Activated naive CD4-positive, alpha-beta T cell treated with anti-CD3 and anti-CD28 coated beads for 36 hours (primary cell): ENCODE measurements around the gene SV2C. TPM values are rescaled to one million over a fixed set of nuclear protein-coding genes. Genes with fewer than 3 reads are reported as not detected.
A peak's percentile ranks its signal among the peaks of the same experiment; 100 is the strongest.

Source experiments
- CTCF ChIA-PET: fragments of 350-600 bp; sonication (Branson Sonifier 250); formaldehyde crosslinking; loops from one replicate; lab custom pipeline; 2021; ENCODE audit warnings: antibody characterized with exemption; lab: Charles Lee
- DNase-seq: peaks from one replicate; pipeline ENCODE4 v3.0.0-alpha.2; 2020
- H3K27ac Mint-ChIP-seq: one replicate; pipeline ENCODE4 v1.8.0; 2021; ENCODE audit warnings: mild to moderate bottlenecking, mixed read lengths
- H3K27me3 Mint-ChIP-seq: one replicate; pipeline ENCODE4 v1.8.0; 2021; ENCODE audit warnings: low read depth, mixed read lengths
- H3K36me3 Mint-ChIP-seq: one replicate; pipeline ENCODE4 v1.8.0; 2021; ENCODE audit warnings: low read depth, mixed read lengths
- H3K4me1 Mint-ChIP-seq: one replicate; pipeline ENCODE4 v1.8.0; 2021; ENCODE audit warnings: low read depth, mixed read lengths
- H3K4me3 Mint-ChIP-seq: one replicate; pipeline ENCODE4 v1.8.0; 2021; ENCODE audit warnings: mild to moderate bottlenecking, moderate library complexity, mixed read lengths
- H3K9me3 Mint-ChIP-seq: one replicate; pipeline ENCODE4 v1.8.0; 2021; ENCODE audit warnings: mixed read lengths
- intact Hi-C: fragments of 100-400 bp; cut with micrococcal nuclease; formaldehyde crosslinking; loops from one replicate; pipeline ENCODE4 v1.15.1; 2023
- total RNA-seq, 2 experiments: library from RNA; stranded (reverse); gene quantifications; one replicate each; pipeline ENCODE4 v1.2.3, GENCODE V29; 2021

The SV2C gene
- total RNA-seq, 2 experiments from 2014 or later, result not detected

GRCh38 chr5:76111477-76112174 is 28.4 kb downstream of the SV2C start:
- H3K27ac Mint-ChIP-seq, result no peak overlapping the region
- H3K9me3 Mint-ChIP-seq, result no peaks in the 10 kb centered on the region
- H3K27me3 Mint-ChIP-seq, result peaks cover 24% of the 10 kb centered on the region
- no peaks in the 10 kb centered on the region for H3K4me1 Mint-ChIP-seq
- H3K36me3 Mint-ChIP-seq, result no peaks in the 10 kb centered on the region
- CTCF ChIA-PET, result interaction anchor here (1.1 kb wide), 1 partner anchor 9 kb away, joined by 3 read pairs; no protein-coding TSS in a partner anchor
- DNase-seq, result no peak
- intact Hi-C loops, result no loop called here
- no peak overlapping the region for H3K4me3 Mint-ChIP-seq

- CTCF ChIA-PET, result interaction anchor here (1.1 kb wide), 1 partner anchor 10 kb away, joined by 3 read pairs; no protein-coding TSS in a partner anchor
- no peaks in the 10 kb centered on the region for H3K9me3 Mint-ChIP-seq
- no peak overlapping the region for H3K4me3 Mint-ChIP-seq
- no peak overlapping the region for H3K27ac Mint-ChIP-seq
- intact Hi-C loops, result no loop called here
- H3K27me3 Mint-ChIP-seq, result peaks cover 27% of the 10 kb centered on the region
- H3K36me3 Mint-ChIP-seq, result no peaks in the 10 kb centered on the region
- H3K4me1 Mint-ChIP-seq, result no peaks in the 10 kb centered on the region
- no peak for DNase-seq
These were observed 29.9 kb downstream of the SV2C start for GRCh38 chr5:76113103-76113502.

GRCh38 chr5:76114179-76114851 is 31.1 kb downstream of the SV2C start:
- intact Hi-C loops, result no loop called here
- H3K4me3 Mint-ChIP-seq, result no peak overlapping the region
- DNase-seq, result no peak
- no peak overlapping the region for H3K27ac Mint-ChIP-seq
- peaks cover 25% of the 10 kb centered on the region for H3K27me3 Mint-ChIP-seq
- H3K4me1 Mint-ChIP-seq, result no peaks in the 10 kb centered on the region
- no peaks in the 10 kb centered on the region for H3K9me3 Mint-ChIP-seq
- CTCF ChIA-PET, result no interaction called here
- no peaks in the 10 kb centered on the region for H3K36me3 Mint-ChIP-seq

- CTCF ChIA-PET, result no interaction called here
- intact Hi-C loops, result no loop called here
- DNase-seq, result no peak
- Mint-ChIP-seq H3K4me1 (no peaks in the 10 kb centered on the region), H3K27ac (no peak overlapping the region), H3K27me3 (peaks cover 7% of the 10 kb centered on the region), H3K9me3 (no peaks in the 10 kb centered on the region), H3K4me3 (no peak overlapping the region), H3K36me3 (peaks cover 1% of the 10 kb centered on the region)
These were observed 42.2 kb downstream of the SV2C start for GRCh38 chr5:76125346-76125745.

GRCh38 chr5:76125888-76126287 is 42.7 kb downstream of the SV2C start:
- Mint-ChIP-seq H3K27ac (no peak overlapping the region), H3K27me3 (peaks cover 7% of the 10 kb centered on the region), H3K36me3 (peaks cover 1% of the 10 kb centered on the region), H3K9me3 (no peaks in the 10 kb centered on the region), H3K4me3 (no peak overlapping the region), H3K4me1 (no peaks in the 10 kb centered on the region)
- DNase-seq, result no peak
- intact Hi-C loops, result no loop called here
- CTCF ChIA-PET, result no interaction called here

GRCh38 chr5:76134003-76134402 is 50.8 kb downstream of the SV2C start:
- CTCF ChIA-PET, result no interaction called here
- no peak for DNase-seq
- Mint-ChIP-seq H3K36me3 (no peaks in the 10 kb centered on the region), H3K4me3 (no peak overlapping the region), H3K9me3 (no peaks in the 10 kb centered on the region), H3K27ac (no peak overlapping the region), H3K27me3 (peaks cover 4% of the 10 kb centered on the region), H3K4me1 (no peaks in the 10 kb centered on the region)
- intact Hi-C loops, result no loop called here

GRCh38 chr5:76134646-76135045 is 51.5 kb downstream of the SV2C start:
- H3K9me3 Mint-ChIP-seq, result no peaks in the 10 kb centered on the region
- no peak overlapping the region for H3K4me3 Mint-ChIP-seq
- DNase-seq, result no peak
- CTCF ChIA-PET, result no interaction called here
- H3K4me1 Mint-ChIP-seq, result no peaks in the 10 kb centered on the region
- no peaks in the 10 kb centered on the region for H3K36me3 Mint-ChIP-seq
- intact Hi-C loops, result no loop called here
- H3K27ac Mint-ChIP-seq, result no peak overlapping the region
- H3K27me3 Mint-ChIP-seq, result peaks cover 4% of the 10 kb centered on the region

- Mint-ChIP-seq H3K27me3 (peaks cover 4% of the 10 kb centered on the region), H3K9me3 (no peaks in the 10 kb centered on the region), H3K27ac (no peak overlapping the region), H3K4me1 (no peaks in the 10 kb centered on the region), H3K4me3 (no peak overlapping the region), H3K36me3 (no peaks in the 10 kb centered on the region)
- intact Hi-C loops, result no loop called here
- CTCF ChIA-PET, result no interaction called here
- no peak for DNase-seq
These were observed 54.8 kb downstream of the SV2C start for GRCh38 chr5:76137887-76138542.

- no peaks in the 10 kb centered on the region for H3K4me1 Mint-ChIP-seq
- H3K4me3 Mint-ChIP-seq, result no peak overlapping the region
- no peak for DNase-seq
- H3K27ac Mint-ChIP-seq, result no peak overlapping the region
- H3K36me3 Mint-ChIP-seq, result no peaks in the 10 kb centered on the region
- H3K27me3 Mint-ChIP-seq, result no peaks in the 10 kb centered on the region
- no peaks in the 10 kb centered on the region for H3K9me3 Mint-ChIP-seq
- intact Hi-C loops, result no loop called here
- CTCF ChIA-PET, result interaction anchor here (4.1 kb wide), 1 partner anchor 31 kb away, joined by 24 read pairs; no protein-coding TSS in a partner anchor
These were observed 60.7 kb downstream of the SV2C start for GRCh38 chr5:76143884-76144283.

GRCh38 chr5:76144513-76145274 is 61.5 kb downstream of the SV2C start:
- DNase-seq, result no peak
- no peaks in the 10 kb centered on the region for H3K9me3 Mint-ChIP-seq
- H3K27me3 Mint-ChIP-seq, result no peaks in the 10 kb centered on the region
- CTCF ChIA-PET, result interaction anchor here (1.1 to 4.1 kb wide), 3 partner anchors 30 to 110 kb away, joined by 3 to 24 read pairs (median 3); no protein-coding TSS in a partner anchor
- no peaks in the 10 kb centered on the region for H3K4me1 Mint-ChIP-seq
- H3K27ac Mint-ChIP-seq, result no peak overlapping the region
- intact Hi-C loops, result no loop called here
- no peaks in the 10 kb centered on the region for H3K36me3 Mint-ChIP-seq
- H3K4me3 Mint-ChIP-seq, result no peak overlapping the region

GRCh38 chr5:76145945-76146344 is 62.8 kb downstream of the SV2C start:
- intact Hi-C loops, result loop anchor here (1.0 kb wide), 1 partner anchor 110 kb away; no protein-coding TSS in a partner anchor
- Mint-ChIP-seq H3K27ac (no peak overlapping the region), H3K9me3 (no peaks in the 10 kb centered on the region), H3K4me1 (no peaks in the 10 kb centered on the region), H3K27me3 (no peaks in the 10 kb centered on the region), H3K36me3 (no peaks in the 10 kb centered on the region), H3K4me3 (no peak overlapping the region)
- DNase-seq, result peak; percentile 22
- CTCF ChIA-PET, result interaction anchor here (0.7 to 4.1 kb wide), 4 partner anchors 15 to 109 kb away, joined by 3 to 24 read pairs (median 4); no protein-coding TSS in a partner anchor

GRCh38 chr5:76149636-76150035 is 66.5 kb downstream of the SV2C start:
- intact Hi-C loops, result no loop called here
- no peaks in the 10 kb centered on the region for H3K4me1 Mint-ChIP-seq
- H3K9me3 Mint-ChIP-seq, result no peaks in the 10 kb centered on the region
- no peak overlapping the region for H3K4me3 Mint-ChIP-seq
- DNase-seq, result no peak
- H3K27ac Mint-ChIP-seq, result no peak overlapping the region
- no peaks in the 10 kb centered on the region for H3K36me3 Mint-ChIP-seq
- peaks cover 2% of the 10 kb centered on the region for H3K27me3 Mint-ChIP-seq
- CTCF ChIA-PET, result interaction anchor here (1.4 kb wide), 1 partner anchor 26 kb away, joined by 4 read pairs; no protein-coding TSS in a partner anchor
